GM21447 (cell line): Measurements from ENCODE around the gene CCR6.
"Not testable (repeated sequence)": the region's sequence is repeated elsewhere in the genome, so short reads cannot be mapped to it uniquely, and the experiment has no call there.

ENCODE experiments used
- ATAC-seq: cut with Tn5 transposase; IDR thresholded peaks from one replicate; pipeline ENCODE4 v1.9.1; 2021; ENCODE audit not compliant: unreplicated experiment

Gene CCR6

DNA sequence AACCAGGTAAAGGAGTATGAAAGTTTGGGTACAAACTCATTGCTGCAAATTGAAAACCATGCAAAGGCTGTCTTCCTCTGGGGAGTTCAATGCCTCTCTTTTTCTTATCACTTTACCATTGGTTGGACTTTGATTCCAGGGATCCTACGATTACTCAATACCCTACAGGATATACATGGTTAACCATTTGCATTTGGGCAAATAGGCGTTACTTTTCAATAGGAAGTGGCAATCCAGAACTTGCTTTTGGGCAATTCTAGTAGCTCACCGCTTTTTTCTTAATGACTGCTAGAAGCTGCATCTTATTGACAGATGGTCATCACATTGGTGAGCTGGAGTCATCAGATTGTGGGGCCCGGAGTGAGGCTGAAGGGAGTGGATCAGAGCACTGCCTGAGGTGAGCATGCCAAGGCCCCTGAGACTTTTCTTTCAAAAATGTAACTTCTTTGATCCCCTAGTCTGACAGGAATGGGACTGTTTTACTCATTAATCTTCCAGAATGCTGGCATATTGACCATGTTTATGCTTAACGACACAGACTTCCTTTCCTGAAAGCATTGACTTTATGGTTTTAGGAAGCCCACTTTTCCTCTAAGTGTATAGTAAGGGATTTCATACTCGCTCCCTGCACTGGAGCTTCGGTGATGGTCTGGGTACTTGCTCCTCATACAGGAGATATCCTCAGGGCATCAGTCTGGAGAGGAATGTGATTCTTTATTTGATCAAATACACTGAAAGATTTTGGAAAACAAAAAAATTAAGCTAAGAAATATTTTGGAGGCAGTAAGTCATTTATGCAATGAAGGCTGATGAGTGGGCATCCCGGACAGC lies at the start of gene CCR6:
TSS of gene CCR6 (plus strand) at position 270 of the 831 bp plus-strand sequence. CDS start 13,039 bp downstream, outside the sequence.
- peak; percentile 25 for ATAC-seq

GRCh38 chr6:167073679-167074274 lies 49.1 kb upstream of the CCR6 start:
- ATAC-seq: no peak

DNA sequence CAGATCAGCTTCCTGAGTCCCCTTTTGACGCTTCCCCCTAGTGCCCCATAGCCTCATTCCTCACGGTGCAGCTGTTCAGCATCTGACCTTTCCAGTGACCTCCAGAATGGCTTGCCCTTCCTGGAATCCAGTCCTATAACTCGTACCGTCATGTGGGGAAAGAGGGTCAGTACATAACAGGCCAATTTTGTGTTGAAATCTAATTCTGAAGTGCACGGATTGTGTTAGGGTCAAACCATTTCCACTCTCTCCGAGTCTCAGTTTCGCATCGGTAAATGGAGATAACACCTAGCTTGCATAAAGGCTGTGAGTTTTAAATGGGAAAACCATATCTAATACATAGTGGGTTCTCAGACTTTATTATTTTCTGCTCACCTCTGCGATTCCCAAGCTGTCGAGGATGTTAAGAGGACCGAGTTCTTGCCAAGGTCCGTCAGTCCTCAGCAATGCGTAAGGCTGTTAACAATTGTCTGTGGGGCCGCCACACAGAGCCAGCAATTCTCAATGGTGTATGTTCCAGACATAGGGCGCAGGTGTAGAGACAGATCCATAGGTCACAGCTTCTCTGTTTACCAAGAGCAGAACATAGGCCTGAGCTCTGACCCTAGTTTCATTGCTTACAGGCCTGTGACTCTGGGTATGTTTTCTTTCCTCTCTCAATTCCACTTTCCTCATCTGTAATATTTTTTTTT lies 45.5 kb upstream of the CCR6 start:
- no peak for ATAC-seq

DNA sequence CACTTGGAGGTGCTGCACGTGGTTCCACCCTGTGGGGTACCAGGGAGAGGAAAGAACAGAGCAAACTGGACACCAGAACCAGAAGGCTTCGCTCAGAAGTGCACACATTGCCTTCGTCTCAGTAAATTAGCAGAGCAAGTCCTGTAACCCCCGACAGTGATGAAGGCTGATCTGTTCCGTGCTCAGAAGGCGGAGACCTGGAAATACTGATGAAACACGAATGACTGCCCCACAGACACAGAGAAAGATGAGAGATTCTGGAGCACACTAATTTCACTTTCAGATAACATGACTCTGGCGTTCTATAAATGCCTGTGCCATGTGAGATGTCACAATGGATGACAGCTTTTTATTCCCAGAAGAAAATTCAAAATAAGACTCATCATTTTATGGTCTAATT lies 44.2 kb upstream of the CCR6 start:
- no peak for ATAC-seq

DNA sequence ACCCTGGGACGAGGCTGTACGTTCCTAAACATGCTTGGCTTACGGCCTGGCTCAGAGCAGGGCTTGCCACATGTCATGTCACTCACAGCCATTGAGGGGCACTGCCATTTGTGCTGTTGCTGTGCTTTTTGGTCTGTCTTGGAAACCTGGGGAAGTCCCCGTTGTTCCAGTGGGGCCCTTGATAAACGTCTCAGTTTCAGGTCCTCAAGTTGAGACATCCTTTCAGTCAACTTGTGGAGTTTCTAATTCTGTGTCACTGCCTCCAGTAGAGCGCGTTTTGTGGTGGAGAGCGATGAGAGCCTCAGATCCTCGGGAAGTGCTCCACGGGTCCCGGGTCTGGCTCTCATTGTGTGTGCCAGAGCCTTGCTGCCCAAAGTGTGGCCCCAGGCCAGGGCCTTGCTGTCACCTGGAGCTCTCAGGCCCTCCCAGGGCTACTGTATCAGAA lies 43.0 kb upstream of the CCR6 start:
- peak; percentile 99 for ATAC-seq

- ATAC-seq: no peak
Measured at GRCh38 chr6:167087857-167088354, 35.0 kb upstream of the CCR6 start.

DNA sequence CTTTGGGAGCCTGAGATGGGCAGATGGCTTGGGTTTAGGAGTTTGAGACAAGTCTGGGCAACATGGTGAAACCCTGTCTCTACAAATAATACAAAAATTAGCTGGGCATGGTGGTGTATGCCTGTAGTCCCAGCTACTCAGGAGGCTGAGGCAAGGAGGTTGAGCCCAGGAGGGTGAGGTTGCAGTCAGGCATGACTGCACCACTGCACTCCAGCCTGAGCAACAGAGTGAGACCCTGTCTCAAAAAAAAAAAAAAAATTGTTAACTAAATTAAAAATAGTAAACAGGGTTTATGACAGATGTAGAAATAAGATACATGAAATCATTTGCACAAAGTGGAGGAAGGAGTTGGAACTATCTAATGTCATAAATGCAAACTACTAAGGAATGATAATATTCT lies 34.2 kb upstream of the CCR6 start:
- not testable (repeated sequence) for ATAC-seq

DNA sequence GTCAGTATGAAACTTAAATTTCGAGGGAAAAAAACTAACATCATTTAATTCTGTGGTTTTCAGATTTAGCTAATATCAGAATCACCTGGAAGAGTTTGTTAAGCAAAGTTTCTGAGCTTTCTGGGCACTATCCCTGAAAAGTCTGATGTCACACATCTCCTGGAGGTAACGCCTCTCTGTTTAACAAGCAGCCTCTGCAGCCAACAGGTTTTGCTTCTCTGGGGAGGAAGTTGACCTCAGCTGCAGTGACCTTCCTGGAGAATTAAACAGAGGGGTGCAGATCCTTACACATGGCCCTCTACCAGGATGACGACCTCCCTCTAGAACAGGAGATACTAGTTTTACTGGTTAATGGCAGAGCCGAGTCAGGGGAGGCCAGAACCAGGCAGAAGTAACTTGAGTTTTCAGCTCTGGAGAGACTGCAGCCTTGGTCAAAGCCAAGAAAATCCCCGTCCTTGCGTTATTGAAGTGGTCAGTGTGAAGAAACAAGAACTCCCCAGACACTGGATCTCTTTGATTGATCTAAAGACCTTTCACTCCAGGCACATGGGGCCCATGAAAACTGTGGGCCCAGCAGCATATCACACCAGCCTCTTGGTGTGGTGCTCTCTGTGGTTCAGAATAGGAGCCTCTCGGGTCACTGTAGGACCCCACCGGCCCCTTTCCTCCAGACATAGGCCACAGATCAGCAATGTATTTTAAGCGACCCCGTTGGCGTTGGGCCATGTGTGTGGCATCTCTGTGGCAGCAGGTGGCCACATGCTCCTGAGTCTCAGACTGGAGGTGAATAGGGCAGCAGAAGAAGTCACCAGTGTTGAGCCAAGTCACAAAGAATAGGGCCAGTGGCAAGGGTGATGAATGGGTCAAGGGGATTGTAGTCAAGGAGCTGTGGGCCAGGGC lies 33.4 kb upstream of the CCR6 start:
- ATAC-seq: no peak

GRCh38 chr6:167090171-167090570 lies 32.7 kb upstream of the CCR6 start:
- no peak for ATAC-seq

- no peak for ATAC-seq
Measured at GRCh38 chr6:167091026-167091804, 31.7 kb upstream of the CCR6 start.

GRCh38 chr6:167091805-167092107 lies 31.1 kb upstream of the CCR6 start:
- no peak for ATAC-seq

- ATAC-seq: peak; percentile 13
Measured at GRCh38 chr6:167092672-167093339, 30.1 kb upstream of the CCR6 start.

- no peak for ATAC-seq
Measured at GRCh38 chr6:167093406-167093921, 29.4 kb upstream of the CCR6 start.

DNA sequence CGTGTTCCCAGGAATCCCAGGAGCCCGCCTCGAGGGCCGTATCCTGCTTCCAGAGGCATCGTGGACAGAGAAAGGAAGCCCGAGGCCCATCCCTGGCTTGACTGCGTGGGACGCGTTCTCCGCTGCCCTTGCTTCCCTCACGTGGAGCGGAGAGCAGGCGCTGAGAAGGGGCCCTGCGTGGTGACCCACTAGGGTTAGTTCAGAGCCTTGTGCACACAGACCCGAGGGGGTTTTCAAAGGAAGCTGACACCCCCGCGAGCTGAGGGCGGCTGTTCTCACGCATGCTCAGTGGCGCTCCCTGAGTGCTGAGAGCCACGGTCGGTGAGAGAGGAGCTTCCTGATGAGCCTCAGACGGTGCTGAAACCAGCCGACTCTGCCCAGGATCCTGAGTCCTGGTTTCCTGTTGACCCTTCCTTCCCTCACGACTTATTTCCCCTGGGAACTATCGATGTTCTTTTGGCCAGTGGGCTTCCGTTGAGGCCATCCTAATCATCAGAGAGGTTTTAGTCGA lies 28.9 kb upstream of the CCR6 start:
- peak; percentile 43 for ATAC-seq

- ATAC-seq: peak; percentile 28
Measured at GRCh38 chr6:167094436-167094819, 28.5 kb upstream of the CCR6 start.

GRCh38 chr6:167094820-167095637 lies 27.9 kb upstream of the CCR6 start:
- ATAC-seq: peak; percentile 41

DNA sequence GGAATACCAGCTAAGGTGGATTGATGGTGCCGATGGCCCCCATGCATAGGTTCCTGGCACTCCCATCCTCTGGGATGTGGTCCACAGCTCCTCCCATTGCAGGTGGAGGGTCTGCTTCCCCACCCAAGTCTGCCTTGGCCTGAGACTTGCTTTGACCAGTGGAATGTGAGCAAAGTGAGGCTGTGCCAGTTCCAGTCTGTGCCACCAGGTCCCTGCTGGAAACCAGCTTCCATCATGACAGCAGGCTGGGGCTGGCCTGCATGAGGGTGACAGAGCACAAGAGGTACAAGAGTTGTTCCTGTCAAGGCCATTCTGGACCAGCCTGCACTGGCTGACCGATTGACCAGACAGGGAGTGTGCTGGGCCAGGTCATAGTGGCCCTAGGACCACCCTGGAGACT lies 27.0 kb upstream of the CCR6 start:
- no peak for ATAC-seq

- no peak for ATAC-seq
Measured at GRCh38 chr6:167096991-167097390, 25.9 kb upstream of the CCR6 start.
